Psoas muscle (tissue), 8 donors: ENCODE results near the gene ABCB8. TPM values are rescaled to one million over a fixed set of nuclear protein-coding genes. Genes with fewer than 3 reads are reported as not detected.
A peak's percentile ranks its signal among the peaks of the same experiment; 100 is the strongest.

Experiments
- ATAC-seq, 4 donors: fragments of 200-7000 bp; cut with Tn5 transposase; one replicate each; pipeline ENCODE4 v1.9.1; 2020; ENCODE audit warnings: moderate library complexity in 3 of 4, mild to moderate bottlenecking in 2 of 4
- DNase-seq, 2 donors: peaks; one replicate each; pipeline ENCODE4 v3.0.0-alpha.2; 2020
- H3K27ac ChIP-seq: fragments of 200-600 bp; one replicate; pipeline ENCODE4 v1.8.0; 2022
- H3K27me3 ChIP-seq, 3 donors: fragments of 200-600 bp in 1 of 3; one replicate each; pipeline versions ENCODE4 v1.6.1 to v1.8.0; 2013 to 2022; ENCODE audit warnings: low read length in 2 of 3, mild to moderate bottlenecking in 2 of 3, moderate library complexity in 1 of 3; ENCODE audit not compliant: insufficient read depth in 3 of 3
- H3K36me3 ChIP-seq, 2 donors: fragments of 200-600 bp in 1 of 2; one replicate each; pipeline versions ENCODE4 v1.6.1 to v1.8.0; 2013 to 2022; ENCODE audit warnings: low read depth in 1 of 2, mild to moderate bottlenecking in 1 of 2, moderate library complexity in 1 of 2; ENCODE audit not compliant: insufficient read depth in 1 of 2
- H3K4me1 ChIP-seq: fragments of 200-600 bp; one replicate; pipeline ENCODE4 v1.8.0; 2022
- H3K4me3 ChIP-seq: fragments of 200-600 bp; one replicate; pipeline ENCODE4 v1.8.0; 2022; ENCODE audit warnings: mild to moderate bottlenecking
- H3K9me3 ChIP-seq: fragments of 200-600 bp; one replicate; pipeline ENCODE4 v1.8.0; 2022
- CTCF ChIP-seq: fragments of 200-600 bp; IDR thresholded peaks from one replicate; pipeline ENCODE4 v1.8.0; 2022; ENCODE audit warnings: antibody characterized with exemption
- WGBS, 3 donors: extraction: QIAGEN DNeasy Blood & Tissue Kit; methylation state at CpG; one replicate each; pipeline versions ENCODE4 v1.1.6 to v1.1.7; 2013; 5-methylcytosine and 5-hydroxymethylcytosine counted together
- intact Hi-C, 2 donors: fragments of 100-400 bp; cut with DNase I; formaldehyde crosslinking; loops; one replicate each; pipeline versions ENCODE4 v1.11.0 to v1.14.2; 2022
- polyA plus RNA-seq, 3 donors: library from polyadenylated mRNA; stranded (reverse); fragments of 200-250 nt; gene quantifications; one replicate each; pipeline ENCODE4 v1.2.3, GENCODE V29; 2013
- total RNA-seq, 4 donors: library from RNA; stranded (reverse); fragmentation: NEBNext Ultra II Directional in 2 of 4; extraction: Animal tissue kit (Norgen Biotek cat#: 25700) in 2 of 4; gene quantifications; one replicate each; pipeline versions ENCODE4 v1.2.1 to v1.2.4, GENCODE V29; 2021 to 2023
- donor health status: healthy with polysubstance abuse.
- donor health status: DM: no; HTN: no; CAD: no; lungs with moderate emphysema.
- donor health status: Bipolar disorder and iron deficiency.
- donor health status: healthy.
- donor health status: DM: yes; HTN: yes; CAD: no.
- donor health status: DM: no; HTN: no; CAD: no.
- donor health status: DM: no; HTN: no; CAD: no.
- donor health status: DM: yes; HTN: yes; CAD: no.

ABCB8 gene
- total and polyA plus RNA-seq, 7 donors = 9.3 to 20.7 (median 16.6) TPM

- Histone ChIP-seq H3K27me3 (no peaks in the 10 kb centered on the region), H3K4me1 (peaks cover 48% of the 10 kb centered on the region), H3K36me3 (peaks cover 0 to 16% of the 10 kb centered on the region in 2 donors), H3K9me3 (no peaks in the 10 kb centered on the region), H3K4me3 (peak overlapping the region; percentile 91), H3K27ac (peak overlapping the region; percentile 89)
- DNase-seq (peak in 1 of 2 donors; percentile 57), ATAC-seq (peak in 2 of 4 donors; percentile 2 to 10)
- WGBS, 3 donors = 10 to 26% (median 15%) methylated on average over 49 to 64 of the region's 64 CpGs
- no peak for TF ChIP-seq CTCF
- intact Hi-C loops = loop anchor here in 1 of 2 donors (1.0 kb wide), 1 partner anchor 22 kb away; the partner anchor contains the start of gene SLC4A2
Measured at GRCh38 chr7:151081170-151082101, 53.2 kb downstream of the ABCB8 start.

GRCh38 chr7:151082141-151083070 lies 54.2 kb downstream of the ABCB8 start:
- Histone ChIP-seq H3K4me3 (peak overlapping the region; percentile 91), H3K9me3 (no peaks in the 10 kb centered on the region), H3K27me3 (no peaks in the 10 kb centered on the region), H3K36me3 (peaks cover 0 to 7% of the 10 kb centered on the region in 2 donors), H3K27ac (peak overlapping the region; percentile 89), H3K4me1 (peaks cover 48% of the 10 kb centered on the region)
- intact Hi-C loops = loop anchor here in 1 of 2 donors (1.0 kb wide), 1 partner anchor 23 kb away; the partner anchor contains the start of gene SLC4A2
- no peak for ATAC-seq
- no peak for TF ChIP-seq CTCF
- WGBS, 3 donors = 51 to 62% (median 53%) methylated on average over 38 to 42 of the region's 42 CpGs
- peak in 1 of 2 donors; percentile 20 for DNase-seq

- intact Hi-C loops = no loop called here
- ATAC-seq (peak; percentile 34 to 52 (median 44)), DNase-seq (peak; percentile 84 to 86)
- TF ChIP-seq CTCF = no peak
- Histone ChIP-seq H3K4me3 (peak within 1 kb of the TSS; percentile 91), H3K9me3 (no peaks in the 10 kb centered on the region), H3K27me3 (no peaks in the 10 kb centered on the region), H3K27ac (peak within 1 kb of the TSS; percentile 89), H3K4me1 (peaks cover 53% of the 10 kb centered on the region), H3K36me3 (no peaks in the 10 kb centered on the region)
- 0 to 1% (median 0%) methylated on average over 44 to 69 of the region's 69 CpGs for WGBS, 3 donors
Measured at GRCh38 chr7:151083071-151083823, 55.0 kb downstream of the ABCB8 start, which contains the start of gene TMUB1. Gene TMUB1, minus strand, starts transcription at chr7:151083493. Its CDS starts 930 bp downstream, at chr7:151082563.

GRCh38 chr7:151083824-151084160 lies 55.5 kb downstream of the ABCB8 start:
- no peak for ATAC-seq
- DNase-seq = no peak
- H3K27ac ChIP-seq = peak overlapping the region; percentile 89
- H3K9me3 ChIP-seq = no peaks in the 10 kb centered on the region
- WGBS, 3 donors = 27 to 30% (median 28%) methylated on average over 3 of the region's 3 CpGs
- TF ChIP-seq CTCF = no peak
- peak overlapping the region; percentile 91 for H3K4me3 ChIP-seq
- no peaks in the 10 kb centered on the region for H3K27me3 ChIP-seq
- H3K4me1 ChIP-seq = peaks cover 52% of the 10 kb centered on the region
- intact Hi-C loops = no loop called here
- H3K36me3 ChIP-seq = no peaks in the 10 kb centered on the region
